Stimulated activated effector memory CD8-positive, alpha-beta T cell treated with anti-CD3 and anti-CD28 coated beads, Interleukin-12 subunit alpha, Interleukin-12 subunit beta, amount 100 ng/mL, for 72 hours (primary cell): ENCODE data around the gene EFL1.

Source experiments
- ATAC-seq: fragments of 150-1000 bp; cut with Tn5 transposase; 2 replicates; pipeline ENCODE4 v1.10.0; 2021
- DNase-seq, 2 donors: peaks; one replicate each; pipeline ENCODE4 v3.0.0; 2021 to 2022; ENCODE audit warnings: low spot score in 2 of 2
- H3K27ac Mint-ChIP-seq: one replicate; pipeline ENCODE4 v1.8.0; 2022; ENCODE audit warnings: mild to moderate bottlenecking, mixed read lengths
- H3K36me3 Mint-ChIP-seq: one replicate; pipeline ENCODE4 v1.8.0; 2022; ENCODE audit warnings: mild to moderate bottlenecking, mixed read lengths
- H3K4me1 Mint-ChIP-seq: one replicate; pipeline ENCODE4 v1.8.0; 2022; ENCODE audit warnings: mixed read lengths
- H3K4me3 Mint-ChIP-seq: one replicate; pipeline ENCODE4 v1.8.0; 2022; ENCODE audit warnings: mild to moderate bottlenecking, mixed read lengths
- H3K9me3 Mint-ChIP-seq: one replicate; pipeline ENCODE4 v1.8.0; 2022; ENCODE audit warnings: mixed read lengths

EFL1 gene

GRCh38 chr15:82132742-82133141, 129.8 kb downstream of the EFL1 start:
- Mint-ChIP-seq H3K4me3 (no peak overlapping the region), H3K27ac (peak overlapping the region; percentile 46), H3K9me3 (no peaks in the 10 kb centered on the region), H3K4me1 (peaks cover 8% of the 10 kb centered on the region), H3K36me3 (peaks cover 77% of the 10 kb centered on the region)
- ATAC-seq (peak; percentile 34), DNase-seq (no peak)

- H3K4me1 Mint-ChIP-seq, result peaks cover 8% of the 10 kb centered on the region
- H3K36me3 Mint-ChIP-seq, result peaks cover 71% of the 10 kb centered on the region
- DNase-seq, result no peak
- no peak for ATAC-seq
- H3K27ac Mint-ChIP-seq, result peak overlapping the region; percentile 46
- no peak overlapping the region for H3K4me3 Mint-ChIP-seq
- H3K9me3 Mint-ChIP-seq, result no peaks in the 10 kb centered on the region
Observed at GRCh38 chr15:82132096-82132495, 130.4 kb downstream of the EFL1 start.

- ATAC-seq, result no peak
- Mint-ChIP-seq H3K4me1 (peaks cover 8% of the 10 kb centered on the region), H3K36me3 (peaks cover 54% of the 10 kb centered on the region), H3K27ac (no peak overlapping the region), H3K4me3 (no peak overlapping the region), H3K9me3 (no peaks in the 10 kb centered on the region)
- DNase-seq, result no peak
Observed at GRCh38 chr15:82130248-82130647, 132.3 kb downstream of the EFL1 start.

GRCh38 chr15:82129761-82130160, 132.8 kb downstream of the EFL1 start:
- Mint-ChIP-seq H3K36me3 (peaks cover 54% of the 10 kb centered on the region), H3K27ac (no peak overlapping the region), H3K4me3 (no peak overlapping the region), H3K9me3 (no peaks in the 10 kb centered on the region), H3K4me1 (peaks cover 13% of the 10 kb centered on the region)
- no peak for ATAC-seq
- DNase-seq, result no peak

- no peaks in the 10 kb centered on the region for H3K9me3 Mint-ChIP-seq
- peaks cover 50% of the 10 kb centered on the region for H3K36me3 Mint-ChIP-seq
- ATAC-seq (no peak), DNase-seq (no peak)
- peak overlapping the region; percentile 45 for H3K27ac Mint-ChIP-seq
- peaks cover 15% of the 10 kb centered on the region for H3K4me1 Mint-ChIP-seq
- no peak overlapping the region for H3K4me3 Mint-ChIP-seq
Observed at GRCh38 chr15:82129149-82129692, 133.3 kb downstream of the EFL1 start.

GRCh38 chr15:82128401-82129148, 134.0 kb downstream of the EFL1 start:
- no peak for DNase-seq
- ATAC-seq, result peak; percentile 70
- Mint-ChIP-seq H3K9me3 (no peaks in the 10 kb centered on the region), H3K4me1 (peaks cover 15% of the 10 kb centered on the region), H3K4me3 (no peak overlapping the region), H3K36me3 (peaks cover 44% of the 10 kb centered on the region), H3K27ac (peak overlapping the region; percentile 45)

GRCh38 chr15:82127581-82127980, 135.0 kb downstream of the EFL1 start:
- peaks cover 15% of the 10 kb centered on the region for H3K4me1 Mint-ChIP-seq
- no peak overlapping the region for H3K27ac Mint-ChIP-seq
- DNase-seq, result no peak
- no peak for ATAC-seq
- H3K4me3 Mint-ChIP-seq, result no peak overlapping the region
- no peaks in the 10 kb centered on the region for H3K9me3 Mint-ChIP-seq
- H3K36me3 Mint-ChIP-seq, result peaks cover 42% of the 10 kb centered on the region

GRCh38 chr15:82126346-82126745, 136.2 kb downstream of the EFL1 start:
- Mint-ChIP-seq H3K4me1 (peaks cover 15% of the 10 kb centered on the region), H3K9me3 (no peaks in the 10 kb centered on the region), H3K4me3 (no peak overlapping the region), H3K27ac (no peak overlapping the region), H3K36me3 (peaks cover 34% of the 10 kb centered on the region)
- DNase-seq (no peak), ATAC-seq (no peak)

- peaks cover 18% of the 10 kb centered on the region for H3K36me3 Mint-ChIP-seq
- peak overlapping the region; percentile 15 for H3K27ac Mint-ChIP-seq
- no peak overlapping the region for H3K4me3 Mint-ChIP-seq
- H3K9me3 Mint-ChIP-seq, result no peaks in the 10 kb centered on the region
- no peak for DNase-seq
- no peak for ATAC-seq
- peaks cover 15% of the 10 kb centered on the region for H3K4me1 Mint-ChIP-seq
Observed at GRCh38 chr15:82124331-82125263, 137.9 kb downstream of the EFL1 start.

- DNase-seq (no peak), ATAC-seq (no peak)
- Mint-ChIP-seq H3K36me3 (peaks cover 11% of the 10 kb centered on the region), H3K9me3 (no peaks in the 10 kb centered on the region), H3K4me3 (no peak overlapping the region), H3K4me1 (peaks cover 7% of the 10 kb centered on the region), H3K27ac (peak overlapping the region; percentile 51)
Observed at GRCh38 chr15:82122746-82123400, 139.7 kb downstream of the EFL1 start.

GRCh38 chr15:82118040-82118439, 144.5 kb downstream of the EFL1 start:
- ATAC-seq (no peak), DNase-seq (no peak)
- H3K9me3 Mint-ChIP-seq, result no peaks in the 10 kb centered on the region
- peaks cover 5% of the 10 kb centered on the region for H3K36me3 Mint-ChIP-seq
- H3K4me3 Mint-ChIP-seq, result no peak overlapping the region
- H3K27ac Mint-ChIP-seq, result no peak overlapping the region
- no peaks in the 10 kb centered on the region for H3K4me1 Mint-ChIP-seq

GRCh38 chr15:82117296-82117695, 145.2 kb downstream of the EFL1 start:
- no peaks in the 10 kb centered on the region for H3K4me1 Mint-ChIP-seq
- no peak overlapping the region for H3K27ac Mint-ChIP-seq
- ATAC-seq (no peak), DNase-seq (no peak)
- no peaks in the 10 kb centered on the region for H3K9me3 Mint-ChIP-seq
- H3K4me3 Mint-ChIP-seq, result no peak overlapping the region
- H3K36me3 Mint-ChIP-seq, result peaks cover 5% of the 10 kb centered on the region

- Mint-ChIP-seq H3K4me1 (no peaks in the 10 kb centered on the region), H3K36me3 (peaks cover 3% of the 10 kb centered on the region), H3K27ac (no peak overlapping the region), H3K9me3 (no peaks in the 10 kb centered on the region), H3K4me3 (no peak overlapping the region)
- ATAC-seq (no peak), DNase-seq (no peak)
Observed at GRCh38 chr15:82114660-82115059, 147.9 kb downstream of the EFL1 start.

GRCh38 chr15:82113106-82113715, 149.3 kb downstream of the EFL1 start:
- H3K4me3 Mint-ChIP-seq, result no peak overlapping the region
- no peaks in the 10 kb centered on the region for H3K4me1 Mint-ChIP-seq
- no peaks in the 10 kb centered on the region for H3K36me3 Mint-ChIP-seq
- ATAC-seq (no peak), DNase-seq (no peak)
- no peaks in the 10 kb centered on the region for H3K9me3 Mint-ChIP-seq
- H3K27ac Mint-ChIP-seq, result no peak overlapping the region

- DNase-seq (no peak), ATAC-seq (no peak)
- no peaks in the 10 kb centered on the region for H3K9me3 Mint-ChIP-seq
- no peak overlapping the region for H3K4me3 Mint-ChIP-seq
- H3K27ac Mint-ChIP-seq, result no peak overlapping the region
- no peaks in the 10 kb centered on the region for H3K4me1 Mint-ChIP-seq
- H3K36me3 Mint-ChIP-seq, result no peaks in the 10 kb centered on the region
Observed at GRCh38 chr15:82111918-82112317, 150.6 kb downstream of the EFL1 start.
